Hypothalamus (tissue), 51 donors: ENCODE measurements around the gene CFAP43.

Experiments
- DNase-seq, 51 donors: peaks; one replicate each; lab custom pipeline; 2025; lab: John Stamatoyannopoulos, UW

The CFAP43 gene

GRCh38 chr10:104099941-104100340 is 132.2 kb downstream of the CFAP43 start:
- no peak for DNase-seq

GRCh38 chr10:104099269-104099668 is 132.9 kb downstream of the CFAP43 start:
- DNase-seq = no peak

GRCh38 chr10:104098358-104098925 is 133.7 kb downstream of the CFAP43 start:
- DNase-seq = no peak

GRCh38 chr10:104096692-104097091 is 135.5 kb downstream of the CFAP43 start:
- DNase-seq = no peak

GRCh38 chr10:104092749-104093148 is 139.4 kb downstream of the CFAP43 start:
- no peak for DNase-seq

GRCh38 chr10:104090611-104091010 is 141.6 kb downstream of the CFAP43 start:
- DNase-seq = no peak

- DNase-seq = no peak
Measured at GRCh38 chr10:104089621-104090020, 142.5 kb downstream of the CFAP43 start.

GRCh38 chr10:104088239-104088638 is 143.9 kb downstream of the CFAP43 start:
- DNase-seq = no peak

GRCh38 chr10:104085801-104086400 is 146.3 kb downstream of the CFAP43 start, which contains the start of gene COL17A1:
Gene COL17A1 (minus strand): TSS chr10:104085880. CDS start chr10:104080673, 5,207 bp downstream.
- no peak for DNase-seq

GRCh38 chr10:104084482-104085142 is 147.6 kb downstream of the CFAP43 start:
- DNase-seq = no peak

GRCh38 chr10:104081998-104082397 is 150.2 kb downstream of the CFAP43 start:
- DNase-seq = no peak

GRCh38 chr10:104080762-104081161 is 151.4 kb downstream of the CFAP43 start:
- DNase-seq = peak in 1 of 51 donors; percentile 21
